Cortex of kidney (tissue), 1 donor: Measurements from ENCODE around the gene PLEKHH2.
"Not testable (repeated sequence)": the region's sequence is repeated elsewhere in the genome, so short reads cannot be mapped to it uniquely, and the experiment has no call there.

ENCODE experiments used
- DNase-seq: peaks from one replicate; lab custom pipeline; 2025; lab: John Stamatoyannopoulos, UW

The PLEKHH2 gene

DNA sequence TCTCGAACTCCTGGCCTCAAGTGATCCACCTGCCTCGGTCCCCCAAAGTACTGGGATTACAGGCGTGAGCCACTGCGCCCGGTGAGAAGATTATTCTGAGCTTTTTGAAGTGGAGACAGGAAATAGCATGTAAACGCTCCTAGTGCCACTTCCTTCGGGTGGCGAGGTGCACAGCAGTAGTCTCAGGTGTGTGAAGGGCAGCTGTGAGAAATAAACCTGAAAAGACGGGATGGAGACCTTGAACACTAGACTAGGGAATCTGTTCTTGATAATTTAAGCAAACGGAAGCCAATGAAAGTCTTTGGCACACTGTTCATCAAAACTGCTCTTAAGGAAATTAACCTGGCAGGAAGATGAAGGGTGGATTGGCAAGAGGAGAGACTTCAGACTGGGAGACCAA lies 439 bp upstream of the PLEKHH2 start:
- DNase-seq: no peak

DNA sequence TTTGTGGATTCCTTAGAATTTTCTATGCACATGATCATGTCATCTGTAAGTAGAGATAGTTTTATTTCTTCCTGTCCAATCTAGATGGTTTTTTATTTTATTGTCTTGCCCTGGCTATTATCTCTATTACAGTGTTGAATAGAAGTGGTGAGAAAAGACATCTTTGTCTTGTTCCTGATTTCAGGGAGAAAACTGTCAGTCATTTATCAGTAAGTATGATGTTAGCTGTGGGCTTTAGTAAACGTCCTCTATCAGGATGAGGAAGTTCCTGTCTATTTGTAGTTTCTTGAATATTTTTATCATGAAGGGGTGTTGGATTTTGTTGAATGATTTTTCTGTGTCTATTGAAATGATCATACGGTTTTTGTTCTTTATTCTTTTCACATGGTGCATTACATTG lies 5.3 kb downstream of the PLEKHH2 start:
- no peak for DNase-seq

DNA sequence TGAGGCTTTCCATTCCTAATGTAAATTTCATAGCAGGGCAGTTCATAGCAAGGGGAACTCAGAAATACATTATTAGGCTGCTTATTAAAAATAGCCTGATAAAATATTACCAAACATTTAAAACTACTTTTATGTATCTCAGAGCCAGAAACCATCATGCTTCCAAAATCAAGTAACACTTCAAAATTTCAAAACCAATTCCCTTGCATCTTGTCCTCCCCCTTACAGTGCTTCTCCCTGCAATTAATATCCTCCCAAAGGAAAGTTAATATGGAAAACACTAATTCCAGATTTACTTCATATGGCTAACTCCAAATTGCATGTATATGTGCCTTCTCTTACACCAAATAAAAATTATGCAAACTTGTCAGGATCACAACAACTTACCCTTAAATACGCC lies 6.6 kb downstream of the PLEKHH2 start:
- no peak for DNase-seq

DNA sequence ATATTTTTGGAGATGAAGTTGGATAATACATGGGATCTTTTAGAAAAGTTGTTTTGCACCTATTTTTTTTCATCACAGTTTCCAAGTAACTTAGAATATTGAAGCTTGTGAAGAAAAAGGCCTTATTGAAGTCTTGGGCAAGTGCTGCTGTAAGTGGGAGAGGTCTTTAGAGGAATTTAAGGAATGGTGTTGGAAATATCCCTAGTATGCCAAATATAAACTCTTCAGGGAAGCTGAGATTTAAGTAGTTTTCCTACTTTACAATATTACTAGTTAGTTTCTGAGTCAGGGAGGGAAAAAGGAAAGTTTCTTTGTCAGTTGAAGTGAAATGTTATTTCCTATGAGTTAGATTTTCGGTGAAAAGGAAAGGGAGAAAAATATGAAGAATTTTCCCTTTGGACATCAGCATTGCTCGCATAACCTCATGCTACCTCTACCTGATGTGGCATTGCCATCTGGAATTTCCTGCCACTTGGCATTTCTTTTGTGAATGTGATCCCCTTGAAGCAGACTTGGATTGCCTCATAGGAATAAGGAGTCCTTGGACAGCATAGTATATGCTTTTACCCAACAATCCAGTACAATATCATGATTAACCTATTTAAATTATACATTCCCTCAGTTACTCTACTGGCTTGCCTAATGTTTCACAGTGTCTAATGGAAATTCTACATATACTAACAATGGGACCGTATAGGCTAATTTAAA lies 12.1 kb downstream of the PLEKHH2 start:
- no peak for DNase-seq

DNA sequence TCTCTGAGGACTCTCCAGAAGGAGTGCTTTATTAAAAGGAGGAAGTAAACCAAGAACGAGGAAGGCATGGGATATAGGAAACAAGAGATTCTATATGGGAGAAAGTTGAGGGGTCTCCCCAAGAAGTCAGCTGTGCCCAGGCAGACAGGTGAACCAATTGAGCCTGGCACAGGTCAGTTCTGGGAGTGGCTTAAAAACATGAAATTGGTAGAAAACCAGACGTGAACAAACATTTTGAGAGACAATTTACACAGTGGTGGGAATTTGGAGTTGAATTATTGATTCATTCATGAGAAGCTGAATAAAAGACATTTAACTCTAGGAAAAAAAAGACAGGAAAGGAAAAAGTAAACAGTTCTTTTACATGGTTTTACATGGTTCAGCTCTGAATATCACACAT lies 16.4 kb downstream of the PLEKHH2 start:
- DNase-seq: no peak

DNA sequence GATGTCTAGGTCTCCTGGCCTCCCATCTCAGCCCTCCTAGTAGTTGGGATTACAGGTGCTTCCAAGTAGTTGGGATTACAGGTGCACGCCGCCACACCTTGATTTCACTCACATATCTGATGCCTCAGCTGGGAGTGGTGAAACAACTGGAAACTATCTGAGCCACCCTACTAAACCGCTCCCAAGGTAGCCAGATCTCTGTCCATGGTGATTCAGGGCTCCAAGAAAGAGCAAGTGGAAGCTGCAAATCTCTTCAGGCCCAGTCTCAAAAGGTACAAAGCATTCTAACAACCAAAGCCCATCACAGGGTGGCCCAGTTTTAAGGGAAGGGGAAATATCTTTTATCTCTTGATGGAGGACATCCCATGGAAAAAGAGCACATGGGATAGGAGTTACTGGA lies 20.2 kb downstream of the PLEKHH2 start:
- no peak for DNase-seq

DNA sequence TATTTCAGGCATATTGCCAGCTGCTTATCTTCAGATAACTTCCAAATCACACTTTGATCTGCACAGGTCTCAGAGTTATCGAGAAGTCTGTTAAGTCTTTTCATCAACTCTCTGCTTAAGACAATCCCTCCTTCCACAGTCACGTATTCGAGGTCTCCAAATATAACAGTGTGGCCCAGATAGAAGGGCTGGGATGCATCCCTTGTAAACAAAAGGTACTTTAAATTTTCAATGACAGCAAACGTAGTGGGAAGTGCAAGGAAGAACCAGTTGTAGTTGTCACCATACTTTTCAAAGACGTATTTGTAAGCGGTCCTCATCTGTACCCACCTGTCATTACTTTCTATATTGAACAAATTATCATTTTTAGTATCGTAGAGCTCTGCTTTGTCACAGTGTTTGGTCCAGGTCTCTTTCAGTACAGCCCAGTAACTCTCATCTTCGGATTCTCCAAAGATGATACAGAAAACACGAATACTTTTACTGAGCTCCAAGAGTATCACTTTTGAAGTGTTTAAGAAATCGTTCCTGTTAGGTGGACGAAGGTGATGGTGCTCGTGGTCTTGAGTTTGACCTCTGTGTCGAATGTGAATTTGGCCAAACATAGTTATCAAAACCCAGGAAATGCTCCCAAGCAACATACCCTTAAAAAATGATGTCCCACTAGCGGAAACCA lies 38.7 kb downstream of the PLEKHH2 start:
- no peak for DNase-seq

DNA sequence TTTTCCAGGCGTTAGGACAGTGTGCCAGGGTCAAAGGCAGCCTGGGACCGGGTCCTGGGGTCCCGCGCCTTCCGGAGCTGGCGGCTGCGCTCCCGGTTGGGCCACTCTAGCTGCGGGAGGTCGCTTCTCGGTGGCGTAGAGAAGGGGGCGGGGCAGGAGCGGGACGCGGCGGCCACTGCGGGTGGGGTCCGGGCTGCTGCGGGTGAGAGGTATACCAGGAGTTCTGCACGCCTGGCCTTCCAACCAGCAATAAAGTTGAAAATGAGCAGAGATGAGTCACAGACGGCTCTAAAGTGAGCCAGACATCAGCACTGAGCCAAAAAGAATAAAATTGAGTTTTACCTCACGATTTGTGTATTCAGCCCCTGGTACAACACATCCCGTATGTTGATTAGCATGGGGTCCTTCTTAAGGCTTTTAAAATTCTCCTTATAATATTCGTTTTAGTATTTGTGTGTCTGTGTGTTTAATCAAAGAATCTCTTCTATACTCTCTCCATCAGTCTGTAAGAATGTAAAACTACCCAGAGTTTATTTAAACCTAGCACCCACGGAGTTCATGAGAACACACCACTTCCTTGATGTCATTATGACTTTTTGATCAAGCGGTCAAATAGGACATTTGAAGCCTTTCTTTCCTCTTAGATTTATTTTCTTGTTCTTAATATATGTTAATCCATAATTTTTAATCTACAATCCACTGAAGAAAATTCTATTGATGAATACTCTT lies 39.4 kb downstream of the PLEKHH2 start, which contains the start of gene C1GALT1C1L:
C1GALT1C1L (minus strand) TSS at position 108 of the 729 bp plus-strand sequence; CDS start at position 1, 107 bp downstream.
- peak; percentile 14 for DNase-seq

DNA sequence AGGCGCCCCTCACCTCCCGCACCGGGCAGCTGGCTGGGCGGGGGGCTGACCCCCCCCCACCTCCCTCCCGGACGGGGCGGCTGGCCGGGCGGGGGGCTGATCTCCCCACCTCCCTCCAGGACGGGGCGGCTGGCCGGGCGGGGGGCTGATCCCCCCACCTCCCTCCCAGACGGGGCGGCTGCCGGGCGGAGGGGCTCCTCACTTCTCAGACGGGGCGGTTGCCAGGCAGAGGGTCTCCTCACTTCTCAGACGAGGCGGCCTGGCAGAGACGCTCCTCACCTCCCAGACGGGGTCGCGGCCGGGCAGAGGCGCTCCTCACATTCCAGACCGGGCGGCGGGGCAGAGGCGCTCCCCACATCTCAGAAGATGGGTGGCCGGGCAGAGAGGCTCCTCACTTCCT lies 40.7 kb downstream of the PLEKHH2 start:
- not testable (repeated sequence) for DNase-seq

DNA sequence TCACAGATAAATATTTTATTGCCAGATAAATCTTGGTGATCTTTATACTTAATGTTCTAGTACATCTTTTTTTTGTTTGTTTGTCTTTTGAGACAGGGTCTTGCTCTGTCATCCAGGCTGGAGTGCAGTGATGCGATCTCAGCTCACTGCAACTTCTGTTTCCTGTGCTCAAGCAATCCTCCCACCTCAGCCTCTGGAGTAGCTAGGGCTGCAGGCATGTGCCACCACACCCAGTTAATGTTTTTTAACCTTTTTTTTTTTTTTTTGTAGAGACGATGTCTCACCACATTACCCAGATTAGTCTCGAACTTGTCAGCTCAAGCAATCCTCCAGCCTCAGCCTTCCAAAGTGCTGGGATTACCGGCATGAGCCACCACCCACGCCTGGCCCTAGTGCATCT lies 48.3 kb downstream of the PLEKHH2 start:
- no peak for DNase-seq

DNA sequence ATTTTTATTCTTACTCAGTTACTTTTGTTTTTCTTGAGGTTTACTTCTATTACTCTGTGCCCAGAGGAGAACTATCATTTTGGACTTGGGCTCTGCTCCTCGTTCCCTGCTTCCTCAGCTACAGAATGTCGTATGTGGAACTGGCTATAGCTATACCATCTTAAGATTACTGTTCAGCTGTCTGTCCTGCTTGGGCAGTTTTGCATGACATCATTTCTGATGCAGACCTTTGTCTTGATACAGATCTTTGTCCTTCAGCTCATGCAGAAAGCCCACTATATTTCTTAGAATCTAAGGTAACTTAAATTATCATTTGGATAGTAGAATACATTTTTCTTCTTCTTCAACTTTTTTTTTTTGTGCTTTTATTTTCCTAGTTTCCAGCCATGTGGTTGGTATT lies 52.9 kb downstream of the PLEKHH2 start:
- no peak for DNase-seq

DNA sequence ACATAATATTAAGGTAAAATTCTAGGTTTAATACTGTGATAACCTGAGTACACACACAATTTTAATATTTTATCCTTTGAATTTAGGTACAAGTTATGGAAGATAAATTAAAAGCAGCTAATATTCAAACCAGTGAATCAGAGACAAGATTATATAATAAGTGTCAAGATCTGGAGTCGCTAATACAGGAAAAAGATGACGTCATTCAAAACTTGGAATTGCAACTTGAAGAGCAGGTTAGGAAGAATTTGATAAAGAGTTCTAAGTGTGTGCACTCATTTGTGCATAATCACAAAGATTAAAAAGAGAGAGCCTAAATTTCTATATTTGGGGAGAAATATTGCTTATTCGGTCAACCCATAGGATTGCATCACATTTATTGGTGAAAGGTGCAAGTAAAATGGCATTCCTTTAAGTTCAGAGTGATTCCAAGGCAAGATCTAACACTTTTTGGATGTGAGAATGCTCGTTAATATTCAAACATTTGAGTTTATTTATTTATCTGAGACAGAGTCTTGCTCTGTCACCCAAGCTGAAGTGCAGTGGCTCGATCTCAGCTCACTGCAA lies 55.5 kb downstream of the PLEKHH2 start:
- DNase-seq: no peak

DNA sequence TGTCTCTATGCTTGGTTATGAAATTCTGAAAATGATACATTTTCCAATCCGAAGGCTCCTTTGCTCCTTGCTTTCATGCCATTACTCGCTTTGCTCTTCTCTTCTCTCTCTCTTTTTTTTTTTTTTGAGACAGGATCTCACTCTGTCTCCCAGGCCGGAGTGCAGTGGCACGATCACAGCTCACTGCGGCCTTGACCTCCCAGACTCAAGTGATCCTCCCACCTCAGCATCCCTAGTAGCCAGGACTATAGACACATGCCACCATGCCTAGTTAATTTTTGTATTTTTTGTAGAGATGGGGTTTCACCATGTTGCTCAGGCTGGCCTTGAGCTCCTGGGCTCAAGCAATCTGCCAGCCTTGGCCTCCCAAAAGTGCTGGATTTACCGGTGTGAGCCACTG lies 61.1 kb downstream of the PLEKHH2 start:
- DNase-seq: not testable (repeated sequence)

DNA sequence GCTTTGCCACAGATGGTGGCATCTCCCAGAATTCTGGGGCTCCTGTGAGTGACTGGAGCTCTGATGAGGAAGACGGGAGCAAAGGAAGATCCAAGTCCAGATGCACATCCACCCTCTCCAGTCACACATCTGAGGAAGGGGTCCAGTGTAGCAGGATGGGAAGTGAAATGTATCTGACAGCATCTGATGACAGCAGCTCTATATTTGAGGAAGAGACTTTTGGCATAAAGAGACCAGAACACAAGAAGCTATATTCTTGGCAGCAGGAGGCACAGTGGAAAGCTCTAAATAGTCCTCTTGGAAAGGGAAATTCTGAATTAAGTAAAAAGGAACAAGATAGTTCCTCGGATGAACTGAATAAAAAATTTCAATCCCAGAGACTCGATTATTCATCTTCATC lies 62.7 kb downstream of the PLEKHH2 start:
- no peak for DNase-seq

DNA sequence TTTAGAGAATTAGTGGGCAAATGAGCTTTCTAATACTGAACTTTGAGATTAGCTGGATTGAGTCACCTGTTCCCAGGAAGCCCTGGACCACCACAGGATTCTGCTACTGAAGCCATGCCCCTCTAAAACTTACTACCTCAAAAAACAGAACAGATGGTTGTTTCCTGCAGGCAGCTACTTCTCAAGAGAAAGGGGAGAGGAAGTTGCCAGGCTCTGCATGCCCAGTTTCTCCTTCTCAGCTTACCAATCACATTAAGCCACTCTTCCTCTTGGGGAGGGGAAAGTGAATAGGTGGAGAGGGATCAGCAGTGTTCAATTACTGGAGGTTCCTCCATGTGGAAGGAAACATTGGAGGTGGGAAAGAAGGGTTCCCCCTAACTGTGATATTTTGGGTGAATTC lies 64.1 kb downstream of the PLEKHH2 start:
- DNase-seq: no peak

DNA sequence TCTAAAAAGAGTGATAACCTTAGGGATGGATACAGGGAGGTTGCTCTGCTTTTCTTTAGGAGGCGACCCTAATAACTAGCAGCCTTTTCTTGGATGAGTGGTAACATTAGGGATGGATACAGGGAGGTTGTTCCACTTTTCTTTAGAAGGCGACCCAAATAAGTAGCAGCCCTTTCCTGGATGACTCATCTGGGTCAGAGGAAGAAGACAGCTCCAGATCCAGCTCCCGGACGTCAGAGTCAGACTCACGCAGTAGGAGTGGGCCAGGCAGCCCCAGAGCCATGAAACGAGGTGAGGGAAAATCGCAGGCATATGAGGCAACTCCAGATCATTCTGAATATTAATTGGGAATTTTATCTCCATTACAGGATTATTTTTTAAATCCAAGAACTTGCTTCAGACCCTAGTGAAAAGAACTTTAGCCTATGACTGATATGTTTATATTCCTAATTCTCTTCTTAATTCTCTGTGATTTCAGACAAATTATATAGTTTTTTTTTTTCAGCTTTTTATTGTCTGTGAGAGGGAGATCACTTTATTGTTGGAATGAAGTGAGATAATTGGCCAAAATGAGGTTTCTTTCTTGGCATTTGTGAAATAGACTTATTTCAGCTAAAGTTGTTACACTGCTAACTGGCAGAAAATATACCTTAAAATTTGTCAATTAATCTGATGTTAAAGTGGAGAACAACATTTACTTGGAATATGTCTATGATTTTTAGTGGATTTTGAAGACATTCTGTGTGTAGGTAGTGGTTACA lies 70.4 kb downstream of the PLEKHH2 start:
- DNase-seq: no peak

DNA sequence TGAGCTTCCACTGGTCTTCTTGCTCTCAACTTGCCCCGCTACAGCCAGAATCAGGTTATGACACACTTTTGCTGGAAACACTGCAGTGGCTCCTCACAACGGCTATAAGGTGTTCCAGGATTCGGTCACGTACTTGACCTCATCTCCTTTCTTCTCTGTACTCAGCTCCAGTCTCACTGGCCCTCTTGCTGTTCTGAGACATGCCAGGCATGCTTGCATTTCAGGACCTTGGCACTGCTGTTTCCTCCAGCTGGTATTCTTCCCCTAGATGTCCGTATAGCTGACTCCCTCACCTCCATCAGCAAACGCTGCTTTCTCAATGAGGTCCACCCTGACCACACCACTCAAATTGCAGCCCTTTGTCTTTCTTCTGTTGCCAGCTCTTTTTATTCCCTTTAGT lies 71.1 kb downstream of the PLEKHH2 start:
- no peak for DNase-seq

DNA sequence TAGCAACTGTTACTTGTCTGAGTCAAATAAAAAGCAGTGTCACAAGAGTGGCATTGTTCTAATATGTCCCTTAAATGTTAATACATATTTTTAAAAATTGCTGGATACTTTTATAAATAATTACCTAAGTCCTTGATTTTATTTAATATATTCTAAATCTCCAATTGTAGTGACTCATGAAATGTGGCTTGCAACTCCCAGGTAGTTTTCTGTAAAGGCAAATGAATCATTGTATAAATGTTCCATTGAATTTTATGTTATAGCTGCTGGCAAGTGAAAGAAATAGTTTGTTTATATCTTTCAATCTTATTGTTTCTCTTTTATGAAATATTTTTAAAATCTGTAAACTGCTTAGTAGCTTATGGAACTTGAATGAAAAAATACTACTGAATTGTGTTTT lies 71.8 kb downstream of the PLEKHH2 start:
- no peak for DNase-seq

DNA sequence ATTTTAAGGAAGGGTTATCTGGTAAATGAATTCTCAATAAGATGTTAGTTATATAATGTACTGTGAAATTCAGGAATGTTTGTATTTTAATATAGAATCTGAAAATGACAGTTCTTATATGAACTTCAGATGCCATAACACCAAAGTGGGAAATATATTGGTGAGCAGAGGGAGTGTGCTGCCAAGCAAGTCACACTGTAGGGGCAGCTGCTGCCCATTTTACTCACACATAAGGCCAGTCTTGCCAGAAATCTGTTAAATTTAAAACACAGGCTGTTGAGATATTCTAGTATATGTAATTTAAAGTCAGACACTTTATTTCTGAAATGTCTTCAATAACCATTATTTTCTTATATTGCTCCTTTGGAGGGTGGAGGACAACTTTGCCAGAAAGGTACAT lies 73.8 kb downstream of the PLEKHH2 start:
- no peak for DNase-seq

DNA sequence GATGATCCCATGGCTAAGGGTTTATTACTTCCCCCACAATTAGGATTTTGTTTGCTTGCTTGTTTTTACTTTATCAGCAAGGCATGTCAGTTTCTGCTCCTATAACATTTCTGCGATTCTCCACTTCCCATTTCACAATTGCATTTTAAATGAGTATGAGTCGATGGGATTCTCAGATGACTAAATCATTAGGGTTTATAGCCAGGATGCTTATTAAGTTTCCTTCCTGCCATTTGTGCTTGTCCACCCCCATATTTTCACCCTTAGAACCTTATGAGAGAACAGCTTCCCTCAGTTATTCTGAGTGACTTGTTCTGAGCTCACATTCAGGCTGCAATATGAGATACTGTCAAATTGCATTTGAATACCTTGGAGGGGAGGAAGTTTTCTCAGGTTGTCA lies 77.1 kb downstream of the PLEKHH2 start:
- DNase-seq: no peak

DNA sequence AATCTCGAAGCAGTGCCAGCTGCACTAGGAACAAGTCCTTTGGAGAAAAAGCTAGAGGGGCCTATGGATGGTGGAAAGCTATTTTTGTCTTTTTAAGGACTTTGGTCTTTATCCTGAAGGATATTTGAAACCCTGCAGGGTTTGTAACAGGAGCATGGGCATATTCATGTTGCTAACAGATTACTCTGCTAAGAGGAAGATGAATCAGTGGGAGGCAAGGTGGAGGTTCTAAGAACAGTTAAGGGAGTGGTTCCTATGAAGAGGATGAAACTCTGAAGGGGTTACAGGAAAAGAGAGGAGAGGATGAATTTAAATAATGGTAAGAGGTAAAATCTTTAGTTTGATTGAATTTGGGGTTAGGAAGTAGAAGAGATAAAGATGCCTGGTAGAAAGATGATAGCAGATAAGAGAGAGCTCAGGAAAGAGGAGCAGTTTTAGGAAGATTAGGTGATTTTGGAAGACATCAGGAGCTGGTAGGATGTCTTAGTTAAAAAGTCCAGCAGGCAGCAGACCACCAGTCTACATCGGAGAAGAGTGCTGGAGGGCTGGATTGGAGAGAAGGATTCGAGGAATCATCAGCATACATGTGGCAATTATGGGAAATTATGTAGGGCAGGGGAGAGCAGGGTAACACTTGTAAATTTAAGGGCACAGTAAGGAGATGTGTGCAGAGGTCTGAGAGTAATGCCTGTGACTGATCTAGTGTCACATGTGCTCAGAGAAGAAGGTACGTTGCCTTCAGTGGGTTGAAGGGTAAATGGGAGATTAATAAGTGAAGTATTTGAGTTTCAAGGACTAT lies 78.4 kb downstream of the PLEKHH2 start:
- DNase-seq: no peak
